Measurements from ENCODE around the gene CACNA1F.
A peak's percentile ranks its signal among the peaks of the same experiment; 100 is the strongest.

Gene CACNA1F

DNA sequence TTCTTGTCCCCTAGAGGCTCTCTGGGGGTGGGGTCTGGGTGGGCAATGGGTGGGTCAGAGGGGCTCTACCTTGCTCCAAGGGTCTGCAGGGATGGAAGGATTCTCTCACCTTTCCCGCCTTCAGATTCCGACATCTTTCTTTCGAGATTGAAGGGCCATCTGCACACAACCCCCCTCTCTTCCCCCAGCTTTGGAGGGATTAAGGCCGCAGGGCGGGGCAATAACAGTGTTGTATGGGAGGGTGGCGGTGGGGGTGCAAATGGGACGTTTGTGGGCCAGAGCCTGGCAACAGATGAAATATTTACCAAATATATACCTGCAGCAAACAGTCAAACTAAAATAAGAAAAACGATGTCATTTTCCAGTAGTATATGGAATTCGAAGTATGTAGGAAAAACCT is at the start of gene CACNA1F:
CACNA1F (minus strand) TSS at position 165 of the 400 bp plus-strand sequence; CDS start at position 134, 31 bp downstream.
- no peak within 1 kb of the TSS for H3K4me3 ChIP-seq (replicated peaks; ENCODE audit: low read depth, low read length)
- no peak for DNase-seq (ENCODE audit: extremely low read depth, low read depth)
- TF ChIP-seq, protein P1, sequence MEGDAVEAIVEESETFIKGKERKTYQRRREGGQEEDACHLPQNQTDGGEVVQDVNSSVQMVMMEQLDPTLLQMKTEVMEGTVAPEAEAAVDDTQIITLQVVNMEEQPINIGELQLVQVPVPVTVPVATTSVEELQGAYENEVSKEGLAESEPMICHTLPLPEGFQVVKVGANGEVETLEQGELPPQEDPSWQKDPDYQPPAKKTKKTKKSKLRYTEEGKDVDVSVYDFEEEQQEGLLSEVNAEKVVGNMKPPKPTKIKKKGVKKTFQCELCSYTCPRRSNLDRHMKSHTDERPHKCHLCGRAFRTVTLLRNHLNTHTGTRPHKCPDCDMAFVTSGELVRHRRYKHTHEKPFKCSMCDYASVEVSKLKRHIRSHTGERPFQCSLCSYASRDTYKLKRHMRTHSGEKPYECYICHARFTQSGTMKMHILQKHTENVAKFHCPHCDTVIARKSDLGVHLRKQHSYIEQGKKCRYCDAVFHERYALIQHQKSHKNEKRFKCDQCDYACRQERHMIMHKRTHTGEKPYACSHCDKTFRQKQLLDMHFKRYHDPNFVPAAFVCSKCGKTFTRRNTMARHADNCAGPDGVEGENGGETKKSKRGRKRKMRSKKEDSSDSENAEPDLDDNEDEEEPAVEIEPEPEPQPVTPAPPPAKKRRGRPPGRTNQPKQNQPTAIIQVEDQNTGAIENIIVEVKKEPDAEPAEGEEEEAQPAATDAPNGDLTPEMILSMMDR (IDR thresholded peaks at IDR 0.05; ENCODE audit: low read depth, low read length, missing control alignments) = no peak

GRCh38 chrX:49282647-49283011 is 49.5 kb upstream of the CACNA1F start:
- H3K4me3 ChIP-seq (replicated peaks; ENCODE audit: low read depth, low read length) = no peak overlapping the region
- TF ChIP-seq, protein P1 (IDR thresholded peaks at IDR 0.05; ENCODE audit: low read depth, low read length, missing control alignments) = peak; percentile 24
- peak; percentile 15 for DNase-seq (ENCODE audit: extremely low read depth, low read depth)

- TF ChIP-seq, protein P1 (IDR thresholded peaks at IDR 0.05; ENCODE audit: low read depth, low read length, missing control alignments) = no peak
- no peak overlapping the region for H3K4me3 ChIP-seq (replicated peaks; ENCODE audit: low read depth, low read length)
- DNase-seq (ENCODE audit: extremely low read depth, low read depth) = no peak
These were observed 44.9 kb upstream of the CACNA1F start for GRCh38 chrX:49278081-49278480.

DNA sequence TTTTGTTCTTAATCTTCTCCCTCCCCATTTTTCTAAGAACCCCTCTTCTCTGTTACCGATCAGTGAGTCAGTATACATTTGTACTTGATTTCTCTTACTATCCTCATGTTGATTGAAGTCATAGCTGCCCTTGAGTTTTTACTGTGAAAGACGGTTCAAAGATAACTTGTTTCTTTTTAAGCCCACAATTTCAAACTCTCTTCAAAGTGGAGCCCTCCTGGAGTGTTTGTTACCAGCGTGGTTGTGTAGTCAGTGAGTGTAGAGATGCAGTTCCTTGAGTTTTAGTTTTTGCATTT is 44.3 kb upstream of the CACNA1F start:
- H3K4me3 ChIP-seq (replicated peaks; ENCODE audit: low read depth, low read length) = no peak overlapping the region
- TF ChIP-seq, protein P1 (IDR thresholded peaks at IDR 0.05; ENCODE audit: low read depth, low read length, missing control alignments) = no peak
- DNase-seq (ENCODE audit: extremely low read depth, low read depth) = no peak

GRCh38 chrX:49276671-49277534 is 43.8 kb upstream of the CACNA1F start:
- no peak for DNase-seq (ENCODE audit: extremely low read depth, low read depth)
- TF ChIP-seq, protein P1 (IDR thresholded peaks at IDR 0.05; ENCODE audit: low read depth, low read length, missing control alignments) = no peak
- no peak overlapping the region for H3K4me3 ChIP-seq (replicated peaks; ENCODE audit: low read depth, low read length)

GRCh38 chrX:49276207-49276606 is 43.1 kb upstream of the CACNA1F start:
- DNase-seq (ENCODE audit: extremely low read depth, low read depth) = no peak
- no peak overlapping the region for H3K4me3 ChIP-seq (replicated peaks; ENCODE audit: low read depth, low read length)
- TF ChIP-seq, protein P1 (IDR thresholded peaks at IDR 0.05; ENCODE audit: low read depth, low read length, missing control alignments) = no peak

Data from HFF-Myc (cell line).